PFSK-1 (cell line): ENCODE results near the gene TBC1D8.

Experiments
- FOXP2 ChIP-seq: optimal IDR thresholded peaks from 2 replicates; pipeline ENCODE3; 2011; ENCODE audit warnings: borderline replicate concordance, control low read depth, inconsistent platforms; ENCODE audit not compliant: insufficient read depth; ENCODE audit errors: extremely low read length, extremely low read depth
- POLR2AphosphoS5 ChIP-seq: IDR thresholded peaks from 2 replicates; pipeline ENCODE4 v1.6.1; 2012; ENCODE audit warnings: low read depth, mild to moderate bottlenecking, control low read depth, low read length, moderate library complexity
- SIN3A ChIP-seq: IDR thresholded peaks from 2 replicates; pipeline ENCODE4 v1.6.1; 2012; ENCODE audit warnings: mild to moderate bottlenecking, low read length, moderate library complexity, borderline replicate concordance; ENCODE audit not compliant: insufficient read depth
- TAF1 ChIP-seq: IDR thresholded peaks from 2 replicates; pipeline ENCODE4 v1.6.1; 2012; ENCODE audit warnings: low read length, control low read depth, borderline replicate concordance; ENCODE audit not compliant: insufficient read depth
- TF ChIP-seq, protein P1 (sequence below), 2 experiments: IDR thresholded peaks; 2 replicates each; pipeline versions ENCODE4 v1.6.1 to v1.8.0; 2011 to 2012; ENCODE audit warnings: low read depth in 2 of 2, low read length in 2 of 2, control low read depth in 1 of 2, inconsistent platforms in 1 of 2, mild to moderate bottlenecking in 1 of 2, moderate library complexity in 1 of 2; ENCODE audit not compliant: insufficient read depth in 1 of 2

GRCh38 chr2:100988630-100989417, 162.4 kb downstream of the TBC1D8 start:
- no peak for TF ChIP-seq POLR2AphosphoS5
- TF ChIP-seq, protein P1, sequence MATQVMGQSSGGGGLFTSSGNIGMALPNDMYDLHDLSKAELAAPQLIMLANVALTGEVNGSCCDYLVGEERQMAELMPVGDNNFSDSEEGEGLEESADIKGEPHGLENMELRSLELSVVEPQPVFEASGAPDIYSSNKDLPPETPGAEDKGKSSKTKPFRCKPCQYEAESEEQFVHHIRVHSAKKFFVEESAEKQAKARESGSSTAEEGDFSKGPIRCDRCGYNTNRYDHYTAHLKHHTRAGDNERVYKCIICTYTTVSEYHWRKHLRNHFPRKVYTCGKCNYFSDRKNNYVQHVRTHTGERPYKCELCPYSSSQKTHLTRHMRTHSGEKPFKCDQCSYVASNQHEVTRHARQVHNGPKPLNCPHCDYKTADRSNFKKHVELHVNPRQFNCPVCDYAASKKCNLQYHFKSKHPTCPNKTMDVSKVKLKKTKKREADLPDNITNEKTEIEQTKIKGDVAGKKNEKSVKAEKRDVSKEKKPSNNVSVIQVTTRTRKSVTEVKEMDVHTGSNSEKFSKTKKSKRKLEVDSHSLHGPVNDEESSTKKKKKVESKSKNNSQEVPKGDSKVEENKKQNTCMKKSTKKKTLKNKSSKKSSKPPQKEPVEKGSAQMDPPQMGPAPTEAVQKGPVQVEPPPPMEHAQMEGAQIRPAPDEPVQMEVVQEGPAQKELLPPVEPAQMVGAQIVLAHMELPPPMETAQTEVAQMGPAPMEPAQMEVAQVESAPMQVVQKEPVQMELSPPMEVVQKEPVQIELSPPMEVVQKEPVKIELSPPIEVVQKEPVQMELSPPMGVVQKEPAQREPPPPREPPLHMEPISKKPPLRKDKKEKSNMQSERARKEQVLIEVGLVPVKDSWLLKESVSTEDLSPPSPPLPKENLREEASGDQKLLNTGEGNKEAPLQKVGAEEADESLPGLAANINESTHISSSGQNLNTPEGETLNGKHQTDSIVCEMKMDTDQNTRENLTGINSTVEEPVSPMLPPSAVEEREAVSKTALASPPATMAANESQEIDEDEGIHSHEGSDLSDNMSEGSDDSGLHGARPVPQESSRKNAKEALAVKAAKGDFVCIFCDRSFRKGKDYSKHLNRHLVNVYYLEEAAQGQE (IDR thresholded peaks at IDR 0.05; ENCODE audit: insufficient read depth in 1 of 2, low read depth in 2 of 2, low read length in 2 of 2) = no peak
- no peak for TF ChIP-seq SIN3A
- no peak for TF ChIP-seq FOXP2
- no peak for TF ChIP-seq TAF1
